T-helper 1 cell treated with Interleukin-12 subunit alpha and Interleukin-12 subunit beta and Interleukin-4 antibody, amounts not matched to agents 30 ng/mL and 1 ng/mL, for 36 hours (primary cell): Measurements from ENCODE around the gene HIPK1. TPM values are rescaled to one million over a fixed set of nuclear protein-coding genes. Genes with fewer than 3 reads are reported as not detected.

Experiments used
- intact Hi-C: fragments of 100-400 bp; cut with micrococcal nuclease; formaldehyde crosslinking; loops from one replicate; pipeline ENCODE4 v1.15.1; 2024
- total RNA-seq: library from RNA; stranded (reverse); gene quantifications from 2 replicates; pipeline ENCODE4 v1.2.3, GENCODE V29; 2022

Gene HIPK1
- total RNA-seq, result 95.8 and 102 TPM in 2 replicates

GRCh38 chr1:113928941-113929749, at the start of gene HIPK1:
Gene HIPK1, plus strand, starts transcription at chr1:113929324.
- intact Hi-C loops, result loop anchor here (1.0 to 5.0 kb wide), 10 partner anchors 24 to 1212 kb away; partner anchors contain the start of genes BCAS2, CSDE1, DCLRE1B and PHTF1

- intact Hi-C loops, result loop anchor here (1.0 kb wide), 1 partner anchor 8 kb away; the partner anchor contains the start of gene PTPN22
These were observed 49.4 kb upstream of the HIPK1 start for GRCh38 chr1:113879739-113880038.

GRCh38 chr1:113881661-113882060, 47.5 kb upstream of the HIPK1 start:
- intact Hi-C loops, result no loop called here

GRCh38 chr1:113886417-113887401, 42.4 kb upstream of the HIPK1 start:
- intact Hi-C loops, result no loop called here

- intact Hi-C loops, result no loop called here
These were observed 41.5 kb upstream of the HIPK1 start, which contains the start of gene BCL2L15 for GRCh38 chr1:113887402-113888175. Gene BCL2L15, minus strand, starts transcription at chr1:113887581. Its CDS starts 206 bp downstream, at chr1:113887375.

GRCh38 chr1:113890816-113891215, 38.3 kb upstream of the HIPK1 start:
- intact Hi-C loops, result no loop called here

GRCh38 chr1:113891631-113892220, 37.4 kb upstream of the HIPK1 start:
- intact Hi-C loops, result no loop called here

GRCh38 chr1:113893267-113893666, 35.9 kb upstream of the HIPK1 start:
- intact Hi-C loops, result no loop called here

- intact Hi-C loops, result no loop called here
These were observed 34.0 kb upstream of the HIPK1 start for GRCh38 chr1:113895098-113895497.

GRCh38 chr1:113895961-113896360, 33.2 kb upstream of the HIPK1 start:
- intact Hi-C loops, result no loop called here

GRCh38 chr1:113898241-113898814, 30.8 kb upstream of the HIPK1 start:
- intact Hi-C loops, result no loop called here

- intact Hi-C loops, result no loop called here
These were observed 30.0 kb upstream of the HIPK1 start for GRCh38 chr1:113899111-113899510.

- intact Hi-C loops, result loop anchor here (5.0 to 10.0 kb wide), 2 partner anchors 46 to 826 kb away; partner anchors contain the start of gene LRIG2
These were observed 27.9 kb upstream of the HIPK1 start for GRCh38 chr1:113901191-113901590.

GRCh38 chr1:113903501-113904292, 25.4 kb upstream of the HIPK1 start:
- intact Hi-C loops, result loop anchor here (1.0 to 10.0 kb wide), 9 partner anchors 32 to 1188 kb away; partner anchors contain the start of genes BCAS2, LRIG2, PHTF1 and PPM1J

- intact Hi-C loops, result loop anchor here (1.0 to 10.0 kb wide), 9 partner anchors 33 to 1189 kb away; partner anchors contain the start of genes BCAS2, LRIG2, PHTF1 and PPM1J
These were observed 24.8 kb upstream of the HIPK1 start for GRCh38 chr1:113904293-113904673.

- intact Hi-C loops, result loop anchor here (1.0 to 10.0 kb wide), 17 partner anchors 24 to 1194 kb away; partner anchors contain the start of genes BCAS2, CSDE1, HIPK1 and LRIG2
These were observed 24.3 kb upstream of the HIPK1 start, which contains the start of the genes AP4B1 and DCLRE1B for GRCh38 chr1:113904674-113905434. Gene AP4B1, minus strand, starts transcription at chr1:113904799. Its CDS starts 82 bp downstream, at chr1:113904717. Gene DCLRE1B, plus strand, starts transcription at chr1:113905326. Its CDS starts 261 bp downstream, at chr1:113905587.

- intact Hi-C loops, result loop anchor here (1.0 to 10.0 kb wide), 10 partner anchors 24 to 1194 kb away; partner anchors contain the start of genes CSDE1, HIPK1, LRIG2 and MAGI3
These were observed 23.7 kb upstream of the HIPK1 start for GRCh38 chr1:113905435-113905861.
